NCI-H510A (cell line): ENCODE results near the gene CBFA2T3.
"Not testable (repeated sequence)": the region's sequence is repeated elsewhere in the genome, so short reads cannot be mapped to it uniquely, and the experiment has no call there.

Experiments
- DNase-seq: peaks from one replicate; lab custom pipeline; 2025; lab: John Stamatoyannopoulos, UW

CBFA2T3 gene

DNA sequence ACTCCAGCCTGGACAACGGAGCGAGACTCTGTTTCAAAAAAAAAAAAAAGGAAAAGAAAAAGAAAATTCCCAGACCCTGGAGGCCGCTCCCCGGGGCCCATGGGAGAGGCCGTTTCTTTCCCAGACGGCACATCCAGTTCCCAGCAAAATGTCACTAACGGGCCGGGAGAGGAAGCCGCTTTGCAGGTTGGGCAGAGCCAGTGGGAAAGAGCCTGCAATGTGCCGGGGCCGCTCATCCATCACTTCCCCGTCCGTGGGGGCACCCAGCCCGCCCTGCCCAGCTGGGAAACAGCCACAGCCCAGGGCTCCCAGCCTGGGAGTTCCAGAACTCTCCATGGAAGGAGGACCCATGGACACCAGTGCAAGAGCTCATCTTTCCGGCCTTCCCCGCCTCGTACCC lies 68.7 kb downstream of the CBFA2T3 start:
- no peak for DNase-seq

DNA sequence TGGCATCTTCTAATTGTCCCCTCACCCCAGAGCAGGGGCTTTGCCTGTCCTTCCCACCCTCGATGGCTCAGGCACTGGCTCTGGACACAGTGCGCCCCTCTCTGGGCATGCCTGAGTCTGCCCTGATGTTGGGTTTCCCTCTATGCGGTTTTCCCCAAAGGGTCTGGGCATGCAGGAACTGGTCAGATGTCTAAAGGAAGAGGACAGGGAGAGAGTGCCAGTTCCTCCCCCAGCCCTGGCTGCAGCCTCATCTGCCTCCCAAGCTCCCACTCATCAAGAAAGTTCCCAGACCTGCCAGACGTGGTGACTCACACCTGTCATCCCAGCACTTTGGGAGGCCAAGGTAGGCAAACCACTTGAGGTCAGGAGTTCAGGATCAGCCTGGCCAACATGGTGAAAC lies 69.2 kb downstream of the CBFA2T3 start:
- DNase-seq: no peak

DNA sequence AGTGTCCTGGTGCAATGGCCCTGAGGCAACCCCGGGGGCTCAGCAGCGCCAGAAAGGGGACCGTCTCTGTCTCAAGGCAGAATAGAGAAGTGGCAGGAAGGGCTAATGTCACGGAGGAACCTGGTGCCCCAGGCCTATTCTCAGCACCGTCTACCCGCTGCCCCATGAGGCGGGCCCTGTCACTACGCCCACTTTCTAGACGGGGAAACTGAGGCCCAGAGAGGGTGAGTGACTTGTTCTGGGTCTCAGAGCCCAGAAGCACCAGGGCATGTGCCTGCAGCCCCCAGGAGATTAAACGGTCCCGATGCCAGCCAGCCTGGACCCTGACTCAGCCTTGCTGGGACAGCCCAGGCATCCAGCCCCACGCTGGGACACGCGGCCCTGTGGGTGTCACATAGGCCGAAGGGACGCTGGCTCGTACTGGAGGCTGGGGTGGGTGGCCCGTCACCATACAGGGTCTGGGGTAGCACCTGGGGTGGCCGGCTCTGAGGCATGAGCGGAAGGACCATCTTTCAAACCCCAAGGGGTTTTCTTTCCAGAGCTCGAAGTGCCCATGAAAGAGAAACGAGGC lies 70.4 kb downstream of the CBFA2T3 start:
- DNase-seq: no peak

DNA sequence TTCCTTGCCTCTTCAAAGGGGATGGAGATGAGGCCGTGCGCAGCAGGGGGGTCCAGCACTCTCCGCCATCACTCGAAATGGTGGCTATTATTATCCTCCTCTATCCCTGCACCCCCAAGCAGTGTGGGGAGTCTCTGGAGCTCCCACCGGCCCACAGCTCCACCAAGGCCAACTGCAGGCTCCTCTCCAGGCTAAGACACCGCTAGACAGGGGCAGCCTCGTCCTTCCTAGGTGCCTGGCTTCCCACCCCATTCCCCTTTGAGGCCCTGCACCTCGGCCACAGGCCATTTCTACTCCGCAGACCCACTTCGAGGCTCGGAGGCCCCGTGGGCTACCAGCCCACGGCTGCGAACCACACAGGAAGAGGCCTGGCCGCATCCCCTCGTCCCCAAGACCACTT lies 71.0 kb downstream of the CBFA2T3 start:
- no peak for DNase-seq

DNA sequence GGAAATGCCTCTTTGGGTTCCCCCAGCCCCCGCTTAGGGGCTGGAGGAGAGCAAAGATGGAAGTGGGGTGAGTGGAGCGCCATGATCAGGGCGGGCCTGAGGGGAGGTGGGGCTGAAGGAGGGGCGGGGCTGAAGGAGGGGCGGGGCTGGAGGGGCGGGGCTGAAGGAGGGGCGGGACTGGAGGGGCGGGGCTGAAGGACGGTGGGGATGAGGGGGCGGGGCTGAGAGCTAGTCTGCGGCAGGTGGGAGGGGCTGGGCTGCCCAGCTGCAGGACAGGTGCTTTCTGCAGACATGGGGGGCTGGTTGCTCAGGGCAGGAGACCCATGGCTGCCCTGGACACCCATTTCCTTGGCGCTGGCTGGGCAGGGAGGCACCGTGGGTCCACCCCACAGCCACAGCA lies 71.4 kb downstream of the CBFA2T3 start:
- no peak for DNase-seq

DNA sequence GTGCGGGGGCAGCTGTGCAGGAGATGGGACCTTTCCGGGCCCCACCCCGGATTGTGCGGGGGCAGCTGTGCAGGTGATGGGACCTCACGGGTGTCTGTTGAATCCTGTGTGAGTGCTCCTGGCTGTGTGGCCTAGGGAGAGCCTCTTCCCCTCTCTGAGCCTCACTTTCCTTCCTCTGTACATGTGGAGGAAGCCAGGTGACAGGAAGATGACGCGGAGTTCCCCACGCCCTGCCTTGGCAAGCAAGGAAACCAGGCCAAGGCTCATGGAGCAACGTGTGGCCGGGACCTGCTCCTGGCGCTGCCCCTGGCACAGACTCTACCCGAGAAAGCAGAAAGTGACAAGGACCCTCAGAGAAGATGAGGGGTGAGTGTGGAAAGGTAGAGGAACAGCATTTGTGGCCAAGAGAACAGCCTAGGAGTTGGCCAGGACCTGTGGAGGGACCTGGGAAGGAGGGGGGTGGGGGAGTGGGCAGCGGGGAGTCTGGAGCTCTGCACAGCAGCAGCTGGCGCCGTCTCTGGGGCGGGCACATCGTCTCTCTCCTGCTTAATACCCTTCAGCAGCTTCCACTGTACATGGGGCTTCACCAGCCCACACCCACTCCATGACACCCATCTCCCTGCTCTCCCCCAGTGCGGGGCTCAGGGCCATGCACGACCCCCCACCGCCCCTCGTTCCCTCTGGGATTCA lies 72.2 kb downstream of the CBFA2T3 start:
- DNase-seq: no peak

DNA sequence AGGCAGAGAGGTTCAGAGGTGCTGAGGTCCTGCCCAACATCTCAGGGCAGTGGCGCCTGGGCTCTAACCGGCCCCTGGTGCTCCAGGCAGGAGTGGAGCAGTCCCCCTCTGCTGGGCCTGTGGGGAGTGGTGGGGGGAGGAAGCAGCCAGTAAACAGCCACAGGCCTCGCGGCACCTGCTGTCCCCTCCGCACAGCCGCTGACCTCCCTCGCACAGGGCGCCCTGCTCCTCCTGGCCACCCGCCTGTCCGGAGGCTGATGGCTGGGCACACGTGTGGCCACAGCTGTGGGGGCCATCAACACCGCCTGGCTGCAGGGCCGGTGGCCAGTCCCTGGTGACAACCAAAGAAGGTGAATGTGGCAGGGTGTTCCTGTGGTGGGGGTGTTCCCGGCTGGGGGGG lies 73.7 kb downstream of the CBFA2T3 start:
- no peak for DNase-seq

DNA sequence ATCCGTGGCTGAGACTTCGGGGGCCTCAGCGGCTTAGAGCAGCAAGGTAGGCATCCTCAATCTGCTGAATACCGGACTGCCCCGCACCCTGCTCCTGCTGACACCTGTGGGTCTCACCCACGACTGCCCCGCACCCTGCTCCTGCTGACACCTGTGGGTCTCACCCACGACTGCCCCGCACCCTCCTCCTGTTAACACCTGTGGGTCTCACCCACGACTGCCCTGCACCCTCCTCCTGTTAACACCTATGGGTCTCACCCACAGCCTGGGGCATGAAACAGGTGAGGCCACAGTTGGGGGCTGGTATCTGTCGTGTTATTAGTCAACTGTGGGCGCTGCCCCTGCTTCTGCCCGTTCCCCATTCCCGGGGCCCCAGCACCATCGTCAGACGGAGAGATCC lies 74.3 kb downstream of the CBFA2T3 start:
- DNase-seq: no peak

DNA sequence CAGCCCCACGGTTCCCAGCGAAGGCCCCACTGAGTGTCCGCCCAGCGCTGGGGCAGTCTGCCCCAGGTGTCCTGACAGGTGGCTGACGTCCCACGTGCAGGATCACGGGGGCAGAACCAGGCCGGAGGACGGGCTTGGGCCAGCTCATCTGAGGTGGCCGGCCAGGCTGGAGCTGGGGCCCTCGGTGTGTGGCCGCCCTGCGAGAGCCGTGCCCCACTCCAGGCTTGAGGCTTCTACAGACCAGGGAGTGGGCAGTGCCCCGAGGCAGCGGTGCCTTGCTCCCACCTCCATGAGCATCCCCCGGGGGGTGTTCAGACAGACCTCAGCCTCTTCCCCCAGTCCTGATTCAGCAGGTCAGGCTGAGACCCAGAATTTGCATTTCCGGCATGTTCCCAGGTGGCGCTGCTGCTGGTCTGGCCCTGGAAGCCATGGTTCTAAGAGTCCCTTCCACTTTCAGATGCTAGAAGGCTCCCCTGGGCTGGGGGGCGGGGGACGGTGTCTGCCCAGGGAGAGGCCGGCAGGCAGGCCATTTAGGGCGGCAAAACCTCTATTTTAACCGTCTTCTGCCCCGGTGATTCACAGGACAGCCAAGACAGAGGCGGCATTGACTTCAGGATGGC lies 75.2 kb downstream of the CBFA2T3 start:
- no peak for DNase-seq

DNA sequence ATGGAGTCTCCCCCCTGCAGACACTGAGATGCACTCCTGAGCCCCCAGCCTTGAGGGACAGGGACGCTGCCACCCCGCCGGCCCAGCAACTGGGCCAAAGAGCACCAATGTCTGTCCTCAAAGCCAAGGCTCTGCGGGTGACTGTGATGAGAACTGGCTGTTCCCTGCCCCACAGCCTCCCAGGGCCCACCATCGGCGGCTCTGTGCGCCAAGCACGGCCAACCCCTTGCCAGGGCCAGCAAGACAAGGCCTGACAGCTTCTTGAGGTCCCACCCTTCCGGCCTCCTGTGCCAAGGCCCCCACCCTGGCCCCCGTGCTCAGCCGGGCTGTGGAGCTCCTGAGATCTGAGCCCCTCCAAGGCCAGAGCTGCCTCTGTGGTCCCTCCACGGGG lies 76.3 kb downstream of the CBFA2T3 start:
- DNase-seq: no peak

DNA sequence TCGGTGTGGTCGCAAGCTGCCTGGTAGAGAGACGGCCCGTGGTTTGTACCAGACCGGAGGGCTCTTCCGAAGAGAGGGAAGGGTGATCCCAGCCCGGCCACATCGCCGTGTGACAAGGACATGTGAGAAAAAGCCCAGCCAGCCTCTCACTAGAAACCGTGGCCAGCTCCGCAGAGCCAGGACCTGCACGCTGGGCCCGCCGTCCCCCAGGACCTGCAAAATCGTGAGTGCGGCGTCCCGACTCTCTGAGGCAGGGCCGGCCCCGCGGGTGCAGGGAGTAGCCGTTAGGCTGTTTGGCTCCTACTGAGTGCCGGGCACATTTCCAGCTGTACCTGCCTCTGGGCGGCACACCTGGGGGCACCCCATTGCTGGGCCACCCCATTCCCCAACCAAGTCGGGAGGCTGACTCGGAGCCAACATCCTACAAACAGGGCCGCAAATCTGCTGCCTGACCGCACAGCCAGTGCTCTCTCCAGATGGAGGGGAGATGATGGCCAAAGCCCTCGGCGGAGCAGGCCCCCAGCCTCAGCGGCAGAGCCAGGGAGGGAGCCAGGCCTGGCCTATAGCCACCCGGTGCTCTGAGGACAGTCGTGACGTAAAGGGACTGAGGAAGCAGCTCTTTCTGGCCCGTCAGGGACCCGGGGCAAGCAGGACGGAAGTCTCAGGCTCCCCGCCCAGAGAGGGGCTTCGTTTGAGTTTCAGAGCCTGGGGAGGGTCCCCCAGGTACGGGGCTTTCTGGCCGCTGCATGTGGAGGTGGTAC lies 76.9 kb downstream of the CBFA2T3 start:
- no peak for DNase-seq

DNA sequence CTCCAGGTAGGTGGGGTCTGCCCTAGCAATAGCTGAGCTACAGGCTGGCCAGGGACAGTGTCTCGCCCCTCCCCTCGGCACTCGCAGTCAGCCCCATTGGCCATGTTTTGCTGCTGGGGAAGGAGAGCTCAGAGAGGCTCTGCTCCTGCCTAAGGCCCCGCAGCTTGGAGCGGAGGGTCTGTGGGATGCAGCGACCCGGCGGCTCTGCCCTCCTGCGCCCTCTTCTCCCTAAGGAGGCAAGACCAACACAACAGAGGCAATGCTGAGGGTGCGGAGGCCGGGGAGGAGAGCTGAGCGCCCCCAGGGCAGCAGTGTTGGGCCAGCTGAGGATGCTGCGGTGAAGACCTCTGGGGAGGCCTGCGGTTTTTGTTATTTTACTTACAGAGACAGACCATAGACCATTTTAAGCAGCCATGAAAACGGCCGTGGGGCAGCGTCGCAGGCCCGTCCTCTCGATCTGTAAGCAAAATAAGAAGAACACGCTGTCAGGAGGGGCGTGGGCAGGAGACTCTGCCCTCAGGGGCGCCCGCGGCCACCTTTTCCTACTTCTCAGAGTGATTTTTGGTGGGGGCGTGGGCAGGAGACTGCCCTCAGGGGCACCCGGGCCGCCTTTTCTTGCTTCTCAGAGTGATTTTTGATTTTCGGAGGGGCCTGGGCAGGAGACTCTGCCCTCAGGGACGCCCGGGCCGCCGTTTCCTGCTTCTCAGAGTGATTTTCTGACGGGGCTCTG lies 79.1 kb downstream of the CBFA2T3 start:
- DNase-seq: no peak

DNA sequence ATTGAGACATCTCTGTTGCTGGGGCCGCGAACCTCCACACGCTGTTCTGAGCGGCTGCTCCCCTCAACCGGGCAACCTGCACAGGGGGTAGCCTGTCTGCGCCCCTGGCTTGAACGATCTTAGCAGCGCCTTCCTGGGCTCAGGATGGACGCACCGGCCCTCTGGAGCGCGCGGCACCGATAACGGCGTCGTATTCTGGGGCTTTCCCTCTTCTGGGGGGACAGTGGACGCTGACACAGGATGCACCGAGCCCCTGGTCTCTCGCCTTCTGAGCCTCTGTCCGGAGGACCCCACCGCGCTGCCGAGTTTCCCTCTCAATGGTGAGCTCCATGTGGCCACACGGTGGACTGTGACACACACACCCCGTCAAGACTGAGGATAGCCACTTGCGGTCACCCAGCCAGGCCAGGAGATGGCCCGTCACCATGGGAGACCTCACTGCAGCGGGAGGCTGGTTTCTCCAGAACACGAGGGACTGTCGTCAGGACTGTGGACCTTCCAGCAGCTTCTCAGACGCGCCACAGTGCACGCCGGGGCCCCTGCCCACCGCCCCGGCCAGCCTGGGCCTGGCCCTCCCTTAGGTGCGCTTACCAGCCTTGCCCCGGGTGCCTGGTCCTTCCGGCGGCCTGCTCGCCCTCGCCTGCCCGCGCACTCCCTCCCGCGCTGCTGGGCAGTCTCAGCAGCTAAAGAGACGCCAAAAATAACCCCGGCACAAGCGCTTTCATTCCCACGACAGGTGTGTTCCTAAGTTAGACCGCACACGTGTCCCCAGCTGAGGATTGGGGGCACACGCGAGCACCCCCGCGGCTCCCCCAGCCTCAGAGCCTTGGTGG lies 80.6 kb downstream of the CBFA2T3 start:
- no peak for DNase-seq

DNA sequence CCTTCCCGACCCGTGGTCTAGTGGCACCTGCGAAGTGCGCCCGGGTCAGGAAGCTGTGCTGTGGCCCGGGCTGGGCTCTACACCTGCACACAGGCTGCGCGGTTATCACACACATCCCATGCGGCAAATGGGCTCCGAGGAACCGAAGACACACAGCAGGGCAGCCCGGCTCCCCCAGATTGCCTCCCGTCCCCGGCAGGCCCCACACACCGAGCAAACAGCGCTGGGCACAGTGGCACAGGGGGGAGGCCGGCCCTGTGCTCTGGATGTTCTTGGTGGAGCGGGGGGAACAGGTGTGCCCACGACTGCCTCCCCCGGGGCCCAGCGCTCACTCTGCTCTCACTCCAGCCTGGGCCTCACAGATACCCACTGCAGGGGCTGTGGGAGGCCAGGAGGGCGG lies 81.7 kb downstream of the CBFA2T3 start:
- DNase-seq: no peak

DNA sequence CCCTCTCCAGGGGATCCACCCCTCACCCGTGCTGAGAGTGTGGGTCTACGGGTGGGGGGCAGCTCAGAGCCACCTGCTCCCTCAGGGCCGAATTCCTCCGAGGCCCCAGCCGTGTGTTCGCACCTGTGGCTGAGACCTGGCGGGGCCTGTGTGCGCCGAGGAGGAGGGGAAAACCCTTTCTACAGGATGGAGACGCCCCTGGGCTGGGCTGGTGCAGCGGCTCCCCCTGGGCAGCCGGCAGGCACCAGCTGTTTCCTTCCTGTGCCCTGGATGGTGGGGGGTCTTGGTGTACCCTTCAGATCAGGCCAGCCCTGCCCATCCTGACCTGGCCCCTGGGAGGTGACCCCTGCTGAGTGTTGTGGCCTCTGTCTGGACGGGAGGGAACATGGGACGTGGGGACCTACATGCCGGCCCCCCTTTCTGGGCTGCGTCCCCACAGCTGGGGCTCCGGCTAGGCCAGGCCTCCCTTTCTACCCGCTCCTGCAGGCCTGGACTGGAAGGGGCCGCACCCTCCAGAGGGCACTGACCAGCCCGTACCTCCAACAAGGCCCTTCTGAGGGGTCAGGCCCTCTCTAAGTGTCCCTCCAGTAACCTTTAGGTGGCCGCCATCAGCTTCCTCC lies 82.2 kb downstream of the CBFA2T3 start:
- DNase-seq: no peak

DNA sequence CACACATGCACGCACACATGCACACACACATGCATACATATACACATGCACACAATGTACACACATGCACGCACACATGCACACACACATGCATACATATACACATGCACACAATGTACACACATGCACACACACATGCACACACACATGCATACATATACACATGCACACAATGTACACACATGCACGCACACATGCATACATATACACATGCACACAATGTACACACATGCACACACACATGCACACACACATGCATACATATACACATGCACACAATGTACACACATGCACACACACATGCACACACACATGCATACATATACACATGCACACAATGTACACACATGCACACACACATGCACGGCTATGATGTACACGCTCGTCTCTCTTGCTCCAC lies 82.7 kb downstream of the CBFA2T3 start:
- not testable (repeated sequence) for DNase-seq

DNA sequence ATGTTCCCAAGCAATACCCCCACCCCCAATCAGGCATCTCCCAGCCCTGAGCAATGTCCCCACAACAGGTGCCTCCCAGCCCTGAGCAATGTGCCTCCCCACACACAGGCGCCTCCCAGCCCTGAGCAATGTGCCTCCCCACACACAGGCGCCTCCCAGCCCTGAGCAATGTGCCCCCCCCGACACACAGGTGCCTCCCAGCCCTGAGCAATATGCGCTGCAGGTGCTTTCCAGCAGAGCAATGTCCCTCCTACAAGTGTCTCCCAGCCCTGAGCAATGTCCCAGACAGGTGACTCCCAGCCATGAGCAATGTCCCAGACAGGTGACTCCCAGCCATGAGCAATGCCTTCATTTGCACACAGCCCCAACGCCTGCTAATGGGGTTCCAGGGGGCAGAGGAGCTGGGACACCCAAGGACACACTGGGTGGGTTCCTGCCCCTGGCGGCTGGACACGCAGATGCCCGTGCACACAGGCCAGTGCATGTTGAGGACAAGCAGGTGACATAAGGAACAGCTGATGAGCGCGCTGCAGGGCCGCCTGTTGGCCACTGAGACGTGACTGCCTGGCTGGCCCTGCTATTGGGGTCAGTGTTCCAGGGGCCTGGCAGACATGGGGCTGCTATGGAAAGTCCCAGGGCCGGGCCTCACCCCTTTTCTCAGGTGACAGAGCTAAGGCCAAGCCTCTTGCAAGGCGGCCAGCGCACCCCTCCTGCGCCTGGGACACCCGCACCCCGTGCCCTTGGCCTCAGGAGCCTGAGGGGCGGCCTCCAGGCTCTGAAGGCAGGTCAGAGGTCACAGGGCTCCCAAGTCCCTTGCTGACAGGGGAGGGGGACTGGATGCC lies 83.7 kb downstream of the CBFA2T3 start:
- DNase-seq: no peak

DNA sequence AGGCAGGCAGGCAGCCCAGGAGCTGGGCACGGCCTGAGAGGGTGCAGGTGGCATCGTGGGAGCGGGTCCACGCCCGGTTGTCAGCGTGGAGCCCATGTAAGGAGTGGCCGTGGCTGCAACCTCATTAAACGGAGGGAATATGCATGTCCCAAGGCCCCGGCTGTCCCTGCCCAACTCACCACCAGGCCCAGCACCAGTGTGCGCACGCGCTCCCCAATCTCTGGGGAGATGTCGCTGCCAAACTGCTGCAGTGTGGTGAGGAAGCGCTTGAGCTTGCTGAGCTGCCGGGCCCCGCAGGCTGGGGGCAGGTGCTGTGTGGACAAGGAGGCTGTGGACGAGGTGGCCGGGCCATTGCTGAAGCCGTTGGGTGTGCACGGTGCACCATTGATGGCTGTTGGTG lies 84.9 kb downstream of the CBFA2T3 start:
- DNase-seq: no peak

DNA sequence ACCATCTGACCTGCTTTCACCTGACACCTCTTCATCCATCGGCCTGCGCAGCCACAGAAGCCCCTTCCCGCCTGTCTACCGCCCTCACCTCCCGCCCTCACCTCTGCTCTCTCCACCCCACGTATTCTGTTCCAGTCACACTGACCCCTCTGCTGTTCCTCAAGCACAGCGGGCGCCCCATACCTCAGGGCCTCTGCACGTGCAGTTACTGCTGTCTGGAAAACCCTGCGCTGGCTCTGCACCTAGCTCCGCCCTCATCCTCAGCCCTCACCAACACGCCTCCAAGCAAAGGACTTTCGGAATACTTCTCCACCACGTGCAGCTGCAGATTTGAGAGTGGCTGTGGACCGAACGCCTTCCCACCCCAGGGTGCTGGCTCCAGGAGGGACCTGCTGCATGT lies 85.9 kb downstream of the CBFA2T3 start:
- no peak for DNase-seq

DNA sequence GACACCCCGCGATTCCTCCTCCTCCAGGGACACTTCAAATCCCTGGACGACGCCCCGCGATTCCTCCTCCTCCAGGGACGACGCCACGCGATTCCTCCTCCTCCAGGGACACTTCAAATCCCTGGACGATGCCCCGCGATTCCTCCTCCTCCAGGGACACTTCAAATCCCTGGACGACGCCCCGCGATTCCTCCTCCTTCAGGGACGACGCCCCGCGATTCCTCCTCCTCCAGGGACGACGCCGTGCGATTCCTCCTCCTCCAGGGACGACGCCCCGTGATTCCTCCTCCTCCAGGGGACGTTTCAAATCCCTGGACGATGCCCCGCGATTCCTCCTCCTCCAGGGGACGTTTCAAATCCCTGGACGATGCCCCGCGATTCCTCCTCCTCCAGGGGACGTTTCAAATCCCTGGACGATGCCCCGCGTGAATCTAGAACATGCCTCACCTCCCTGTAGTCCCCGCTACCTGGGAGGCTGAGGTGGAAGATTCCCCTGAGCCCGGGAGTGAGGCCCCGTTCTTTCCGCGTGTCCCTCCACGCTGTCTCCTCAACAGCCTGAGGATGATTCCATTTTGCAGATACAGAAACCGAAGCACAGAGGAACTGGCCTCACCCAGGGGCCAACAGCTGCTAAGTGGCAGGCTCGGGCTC lies 87.2 kb downstream of the CBFA2T3 start:
- not testable (repeated sequence) for DNase-seq
